Common myeloid progenitor, CD34-positive (primary cell): ENCODE results near the gene FZD1.

Source experiments
- CTCF ChIA-PET: fragments of 350-600 bp; sonication (Branson Sonifier 250); formaldehyde crosslinking; loops from one replicate; lab custom pipeline; 2021; ENCODE audit warnings: antibody characterized with exemption; lab: Charles Lee
- POLR2A ChIA-PET: fragments of 350-600 bp; sonication (Branson Sonifier 250); formaldehyde crosslinking; loops from one replicate; lab custom pipeline; 2021; ENCODE audit warnings: antibody characterized with exemption; lab: Charles Lee
- DNase-seq, 3 donors: peaks; one replicate each; pipeline versions ENCODE4 v3.0.0 to v3.0.0-alpha.2; 2013
- H3K27ac ChIP-seq, 2 experiments: 1 replicate in 1 of 2; 2 replicates in 1 of 2; pipeline ENCODE4 v1.7.0; 2013; ENCODE audit warnings: inconsistent platforms in 2 of 2, low read length in 2 of 2, mild to moderate bottlenecking in 2 of 2, low read depth in 1 of 2, moderate library complexity in 1 of 2; ENCODE audit not compliant: severe bottlenecking in 2 of 2, insufficient read depth in 1 of 2, poor library complexity in 1 of 2
- H3K27me3 ChIP-seq, 5 experiments: replicated peaks in 2 of 5; 1 replicate in 3 of 5; 2 replicates in 2 of 5; pipeline versions ENCODE4 v1.6.1 to v1.7.0; 2013; ENCODE audit warnings: low read length in 4 of 5, mild to moderate bottlenecking in 2 of 5, moderate library complexity in 2 of 5, inconsistent platforms in 1 of 5; ENCODE audit not compliant: insufficient read depth in 5 of 5, control insufficient read depth in 4 of 5
- H3K36me3 ChIP-seq, 4 experiments: 1 replicate in 2 of 4; 2 replicates in 2 of 4; pipeline versions ENCODE4 v1.6.1 to v1.7.0; 2013; ENCODE audit warnings: low read length in 3 of 4, control low read depth in 1 of 4, mild to moderate bottlenecking in 1 of 4; ENCODE audit not compliant: control insufficient read depth in 4 of 4, insufficient read depth in 4 of 4
- H3K4me1 ChIP-seq, 4 experiments: 1 replicate in 3 of 4; 2 replicates in 1 of 4; pipeline versions ENCODE4 v1.6.1 to v1.7.1; 2013; ENCODE audit warnings: low read length in 3 of 4, mild to moderate bottlenecking in 3 of 4, control low read depth in 1 of 4, inconsistent platforms in 1 of 4, moderate library complexity in 1 of 4; ENCODE audit not compliant: control insufficient read depth in 4 of 4, insufficient read depth in 4 of 4; ENCODE audit errors: control extremely low read depth in 1 of 4
- H3K4me3 ChIP-seq, 7 experiments: 1 replicate in 4 of 7; 2 replicates in 3 of 7; pipeline versions ENCODE4 v1.5.1 to v1.7.0; 2013; ENCODE audit warnings: mild to moderate bottlenecking in 7 of 7, low read length in 6 of 7, moderate library complexity in 6 of 7, inconsistent platforms in 2 of 7, low read depth in 2 of 7, control low read depth in 1 of 7; ENCODE audit not compliant: insufficient read depth in 4 of 7, control insufficient read depth in 1 of 7; ENCODE audit errors: extremely low read depth in 1 of 7
- H3K9me3 ChIP-seq, 5 experiments: 1 replicate in 4 of 5; 2 replicates in 1 of 5; pipeline versions ENCODE4 v1.6.1 to v1.7.1; 2013; ENCODE audit warnings: low read length in 4 of 5, mild to moderate bottlenecking in 2 of 5, inconsistent platforms in 1 of 5, low read depth in 1 of 5, moderate library complexity in 1 of 5; ENCODE audit not compliant: control insufficient read depth in 4 of 5, insufficient read depth in 2 of 5; ENCODE audit errors: control extremely low read depth in 1 of 5
- WGBS: methylation state at CpG from one replicate; pipeline ENCODE4 v1.1.5; 2013; ENCODE audit not compliant: insufficient coverage; 5-methylcytosine and 5-hydroxymethylcytosine counted together

The FZD1 gene

GRCh38 chr7:91289633-91290254 lies 25.5 kb downstream of the FZD1 start:
- no peaks in the 10 kb centered on the region for H3K4me1 ChIP-seq
- WGBS: 86% methylated on average over 3 of the region's 5 CpGs
- no peak overlapping the region for H3K27ac ChIP-seq
- no peaks in the 10 kb centered on the region for H3K27me3 ChIP-seq
- no peaks in the 10 kb centered on the region for H3K9me3 ChIP-seq
- H3K4me3 ChIP-seq: no peak overlapping the region
- no peaks in the 10 kb centered on the region for H3K36me3 ChIP-seq
- CTCF ChIA-PET: interaction anchor here (0.8 to 0.9 kb wide), 2 partner anchors 16 to 34 kb away, joined by 3 read pairs; no protein-coding TSS in a partner anchor
- POLR2A ChIA-PET: no interaction called here
- no peak for DNase-seq

- DNase-seq: no peak
- CTCF ChIA-PET: no interaction called here
- 97% methylated on average over 4 of the region's 5 CpGs for WGBS
- no peak overlapping the region for H3K4me3 ChIP-seq
- H3K36me3 ChIP-seq: no peaks in the 10 kb centered on the region
- no peaks in the 10 kb centered on the region for H3K9me3 ChIP-seq
- H3K27ac ChIP-seq: no peak overlapping the region
- no peaks in the 10 kb centered on the region for H3K27me3 ChIP-seq
- POLR2A ChIA-PET: no interaction called here
- no peaks in the 10 kb centered on the region for H3K4me1 ChIP-seq
Observed at GRCh38 chr7:91291302-91291701, 27.1 kb downstream of the FZD1 start.

GRCh38 chr7:91291902-91292301 lies 27.7 kb downstream of the FZD1 start:
- H3K27me3 ChIP-seq: no peaks in the 10 kb centered on the region
- no peaks in the 10 kb centered on the region for H3K36me3 ChIP-seq
- 100% methylated on average over 1 of the region's 1 CpG for WGBS
- CTCF ChIA-PET: no interaction called here
- POLR2A ChIA-PET: no interaction called here
- H3K9me3 ChIP-seq: no peaks in the 10 kb centered on the region
- H3K27ac ChIP-seq: no peak overlapping the region
- no peaks in the 10 kb centered on the region for H3K4me1 ChIP-seq
- H3K4me3 ChIP-seq: no peak overlapping the region
- no peak for DNase-seq

- no peaks in the 10 kb centered on the region for H3K9me3 ChIP-seq
- H3K4me3 ChIP-seq: no peak overlapping the region
- H3K4me1 ChIP-seq: no peaks in the 10 kb centered on the region
- H3K36me3 ChIP-seq: no peaks in the 10 kb centered on the region
- WGBS: 71% methylated on average over 1 of the region's 1 CpG
- no peak for DNase-seq
- POLR2A ChIA-PET: no interaction called here
- H3K27me3 ChIP-seq: no peaks in the 10 kb centered on the region
- no peak overlapping the region for H3K27ac ChIP-seq
- CTCF ChIA-PET: no interaction called here
Observed at GRCh38 chr7:91292506-91292905, 28.3 kb downstream of the FZD1 start.

- Histone ChIP-seq H3K27me3 (no peaks in the 10 kb centered on the region), H3K27ac (no peak overlapping the region), H3K4me1 (no peaks in the 10 kb centered on the region), H3K4me3 (no peak overlapping the region), H3K36me3 (no peaks in the 10 kb centered on the region), H3K9me3 (no peaks in the 10 kb centered on the region)
- WGBS: 94% methylated on average over 2 of the region's 2 CpGs
- no peak for DNase-seq
- ChIA-PET CTCF (no interaction called here), POLR2A (no interaction called here)
Observed at GRCh38 chr7:91293136-91293535, 28.9 kb downstream of the FZD1 start.

GRCh38 chr7:91293840-91294239 lies 29.6 kb downstream of the FZD1 start:
- no peak overlapping the region for H3K27ac ChIP-seq
- H3K36me3 ChIP-seq: no peaks in the 10 kb centered on the region
- ChIA-PET POLR2A (no interaction called here), CTCF (no interaction called here)
- H3K4me3 ChIP-seq: no peak overlapping the region
- WGBS: 100% methylated on average over 1 of the region's 1 CpG
- DNase-seq: no peak
- H3K4me1 ChIP-seq: no peaks in the 10 kb centered on the region
- H3K27me3 ChIP-seq: no peaks in the 10 kb centered on the region
- H3K9me3 ChIP-seq: no peaks in the 10 kb centered on the region

GRCh38 chr7:91294639-91295220 lies 30.5 kb downstream of the FZD1 start:
- CTCF ChIA-PET: no interaction called here
- WGBS: 96% methylated on average over 3 of the region's 6 CpGs
- POLR2A ChIA-PET: no interaction called here

More at GRCh38 chr7:91294639-91295220, 30.5 kb downstream of the FZD1 start:
- Histone ChIP-seq H3K4me1 (no peaks in the 10 kb centered on the region), H3K36me3 (no peaks in the 10 kb centered on the region), H3K27me3 (no peaks in the 10 kb centered on the region), H3K27ac (no peak overlapping the region), H3K9me3 (no peaks in the 10 kb centered on the region), H3K4me3 (no peak overlapping the region)
- no peak for DNase-seq
